HUES6 (cell line): ENCODE measurements around the gene SH2D6.

Experiments used
- H3K27ac ChIP-seq: 2 replicates; pipeline ENCODE4 v1.7.0; 2013; ENCODE audit warnings: low read depth, mild to moderate bottlenecking, low read length, inconsistent platforms
- H3K27me3 ChIP-seq: 2 replicates; pipeline ENCODE4 v1.6.1; 2013; ENCODE audit warnings: low read length; ENCODE audit not compliant: control insufficient read depth, insufficient read depth
- H3K36me3 ChIP-seq: 2 replicates; pipeline ENCODE4 v1.6.1; 2013; ENCODE audit warnings: low read length; ENCODE audit not compliant: control insufficient read depth, insufficient read depth
- H3K4me1 ChIP-seq: 2 replicates; pipeline ENCODE4 v1.6.1; 2013; ENCODE audit warnings: low read length; ENCODE audit not compliant: control insufficient read depth, insufficient read depth
- H3K4me3 ChIP-seq: 2 replicates; pipeline ENCODE4 v1.5.1; 2013; ENCODE audit warnings: low read depth, low read length
- H3K9ac ChIP-seq: one replicate; pipeline ENCODE4 v1.6.1; 2013; ENCODE audit warnings: mild to moderate bottlenecking, low read length
- H3K9me3 ChIP-seq: 2 replicates; pipeline ENCODE4 v1.6.1; 2013; ENCODE audit warnings: low read depth, low read length; ENCODE audit not compliant: control insufficient read depth, insufficient read depth

SH2D6 gene

DNA sequence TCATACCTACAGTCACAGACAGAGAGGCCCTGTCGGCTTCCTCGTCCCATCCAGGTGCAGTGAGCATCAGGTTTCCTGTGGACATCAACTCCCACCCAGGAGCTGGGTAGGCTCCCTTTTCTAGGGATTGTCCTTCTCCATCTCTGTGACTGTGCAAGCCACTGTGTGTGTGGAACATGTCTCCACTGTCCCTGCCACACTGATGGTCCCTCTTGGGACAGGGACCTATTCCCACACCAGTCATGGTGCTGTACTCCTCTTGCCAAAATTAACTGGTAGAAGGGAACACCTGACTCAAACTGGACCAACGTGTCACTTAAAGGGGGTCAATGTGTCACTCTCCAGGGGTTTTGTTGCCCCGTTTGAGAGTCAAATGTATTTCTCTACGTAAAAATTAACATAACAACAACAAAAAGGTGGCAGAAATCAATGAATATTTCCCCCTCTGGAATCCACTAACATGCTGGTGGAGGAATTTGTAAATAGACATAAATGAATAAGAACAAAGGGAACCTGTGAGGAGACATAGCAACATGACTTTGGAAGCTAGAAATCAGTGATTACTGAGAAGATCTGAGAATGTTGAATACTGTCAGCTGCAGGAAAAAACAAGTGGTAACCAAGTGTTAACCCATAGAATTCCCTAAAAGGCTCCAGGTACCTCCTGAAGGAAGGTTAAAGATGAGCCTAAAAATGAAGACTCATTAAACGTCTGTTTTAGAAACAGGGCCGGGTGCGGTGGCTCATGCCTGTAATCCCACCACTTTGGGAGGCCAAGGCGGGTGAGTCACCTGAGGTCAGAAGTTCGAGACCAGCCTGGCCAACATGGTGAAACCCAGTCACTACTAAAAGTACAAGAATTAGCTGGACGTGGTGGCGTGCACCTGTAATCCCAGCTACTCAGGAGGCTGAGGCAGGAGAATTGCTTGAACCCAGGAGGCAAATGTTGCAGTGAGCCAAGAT, 40.4 kb downstream of the SH2D6 start:
- H3K27me3 ChIP-seq = no peaks in the 10 kb centered on the region
- peak overlapping the region; percentile 58 for H3K9ac ChIP-seq
- H3K4me1 ChIP-seq = peaks cover 45% of the 10 kb centered on the region
- H3K9me3 ChIP-seq = no peaks in the 10 kb centered on the region
- H3K27ac ChIP-seq = peak overlapping the region; percentile 51
- no peaks in the 10 kb centered on the region for H3K36me3 ChIP-seq
- 0 out of 2 replicates have a peak overlapping the region, but pooled peaks have one; percentile 1 for H3K4me3 ChIP-seq

DNA sequence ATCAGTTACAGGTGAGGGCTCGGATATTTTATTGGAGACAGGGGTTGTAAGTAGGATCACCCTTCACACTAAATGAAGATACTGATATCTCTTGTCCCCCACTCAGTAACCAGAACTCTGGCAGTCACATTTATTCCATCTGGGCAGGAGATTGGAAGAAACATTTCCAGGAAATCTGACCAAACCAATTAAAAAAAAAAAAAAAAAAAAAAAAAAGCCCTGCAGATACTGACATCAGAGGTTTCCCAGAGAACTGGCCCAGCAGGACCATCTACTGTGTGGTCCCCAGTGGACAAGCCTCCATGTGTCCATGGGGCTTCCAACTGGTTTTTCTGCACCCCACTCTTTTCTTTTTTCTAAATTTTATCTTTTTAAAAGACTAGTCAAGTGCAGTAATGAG, 41.3 kb downstream of the SH2D6 start:
- Histone ChIP-seq H3K9ac (peak overlapping the region; percentile 56), H3K36me3 (no peaks in the 10 kb centered on the region), H3K27ac (peak overlapping the region; percentile 51; the same call in 1 of the 2 replicates), H3K9me3 (no peaks in the 10 kb centered on the region), H3K27me3 (no peaks in the 10 kb centered on the region), H3K4me1 (peaks cover 45% of the 10 kb centered on the region), H3K4me3 (no peak overlapping the region)

DNA sequence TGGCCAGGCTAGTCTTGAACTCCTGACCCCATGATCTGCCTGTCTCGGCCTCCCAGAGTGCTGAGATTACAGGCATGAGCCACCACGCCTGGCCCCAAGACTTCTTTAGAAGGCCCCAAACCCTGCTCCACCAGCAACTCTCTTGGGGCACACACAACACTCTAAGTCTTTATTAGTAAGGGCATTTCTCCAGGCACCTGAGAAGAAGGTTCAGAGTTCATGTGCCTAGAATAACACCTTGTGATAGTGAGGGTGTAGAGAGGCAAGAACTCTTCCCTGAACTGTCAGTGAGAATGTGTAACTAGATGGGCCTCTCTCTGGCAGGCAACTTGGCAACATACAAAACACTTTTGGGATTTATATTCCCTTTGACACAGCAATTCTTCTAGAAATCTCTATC, 43.8 kb downstream of the SH2D6 start:
- Histone ChIP-seq H3K27me3 (no peaks in the 10 kb centered on the region), H3K27ac (no peak overlapping the region), H3K4me3 (no peak overlapping the region)

DNA sequence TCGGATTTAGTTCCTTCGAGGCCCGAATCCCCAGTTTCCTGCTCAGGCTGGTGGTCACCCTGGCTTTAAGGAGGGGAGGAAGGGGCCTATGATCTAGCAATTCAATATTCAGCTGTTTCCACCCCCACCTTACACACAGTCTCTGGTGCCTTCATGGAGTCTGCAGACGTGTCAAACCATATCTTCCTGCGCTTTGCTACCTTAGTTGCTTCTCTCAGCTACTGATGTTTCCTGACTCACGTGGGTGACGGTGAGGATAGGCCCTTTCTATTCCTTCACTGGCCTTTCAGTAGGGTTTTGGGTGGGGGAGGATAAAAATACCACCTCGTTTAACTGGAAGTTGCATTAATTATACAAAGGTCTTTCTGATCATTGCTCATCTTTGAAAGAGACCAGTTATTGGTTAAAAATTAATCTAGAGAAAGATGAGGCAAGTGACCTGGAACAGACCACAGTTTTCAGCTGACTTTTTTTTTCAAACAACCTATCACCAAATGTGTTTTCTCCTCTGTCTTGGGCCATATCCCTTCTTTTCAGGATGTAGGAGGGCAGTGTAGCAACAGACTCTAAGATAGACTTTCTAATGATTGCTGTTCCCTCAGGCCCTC, 49.7 kb downstream of the SH2D6 start:
- H3K27me3 ChIP-seq = no peaks in the 10 kb centered on the region
- H3K9ac ChIP-seq = peak overlapping the region; percentile 0
- H3K4me3 ChIP-seq = no peak overlapping the region
- no peaks in the 10 kb centered on the region for H3K36me3 ChIP-seq
- peak overlapping the region; percentile 19; the same call in 1 of the 2 replicates for H3K27ac ChIP-seq
- H3K4me1 ChIP-seq = peaks cover 20% of the 10 kb centered on the region
- no peaks in the 10 kb centered on the region for H3K9me3 ChIP-seq

More for the DNA sequence above, 43.8 kb downstream of the SH2D6 start:
- Histone ChIP-seq H3K4me1 (peaks cover 26% of the 10 kb centered on the region), H3K9me3 (no peaks in the 10 kb centered on the region), H3K9ac (no peak overlapping the region), H3K36me3 (no peaks in the 10 kb centered on the region)

DNA sequence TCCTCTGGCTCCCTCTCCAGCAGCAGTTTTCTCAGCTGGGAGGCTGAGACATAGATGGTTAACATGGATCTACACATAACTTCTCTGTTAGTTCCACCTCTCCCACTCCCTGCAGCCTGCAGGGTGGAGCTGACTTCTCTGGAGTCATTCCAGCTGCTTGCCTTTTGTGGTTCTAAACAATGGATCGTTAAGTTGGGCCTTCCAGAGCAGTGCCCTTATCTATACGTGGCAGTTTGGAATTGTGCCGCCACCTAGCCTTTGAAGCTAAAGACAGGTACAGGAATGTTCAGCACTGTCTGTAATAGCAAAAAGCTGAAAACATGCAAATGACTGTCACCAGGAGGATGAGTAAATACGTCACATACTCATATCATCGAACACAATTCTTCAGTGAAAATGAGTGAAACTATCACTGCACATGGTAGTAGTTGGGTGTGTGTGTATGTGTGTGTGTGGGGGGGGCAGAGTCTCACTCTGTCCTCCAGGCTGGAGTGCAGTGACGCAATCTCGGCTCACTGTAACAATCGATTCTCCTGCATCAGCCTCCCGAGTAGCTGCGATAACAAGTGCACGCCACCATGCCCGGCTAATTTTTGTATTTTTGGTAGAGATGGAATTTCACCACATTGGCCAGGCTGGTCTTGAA, 50.3 kb downstream of the SH2D6 start:
- Histone ChIP-seq H3K9me3 (no peaks in the 10 kb centered on the region), H3K9ac (peak overlapping the region; percentile 36), H3K4me1 (peaks cover 20% of the 10 kb centered on the region), H3K36me3 (no peaks in the 10 kb centered on the region), H3K4me3 (no peak overlapping the region), H3K27me3 (no peaks in the 10 kb centered on the region), H3K27ac (peak overlapping the region; percentile 5; the same call in 1 of the 2 replicates)

DNA sequence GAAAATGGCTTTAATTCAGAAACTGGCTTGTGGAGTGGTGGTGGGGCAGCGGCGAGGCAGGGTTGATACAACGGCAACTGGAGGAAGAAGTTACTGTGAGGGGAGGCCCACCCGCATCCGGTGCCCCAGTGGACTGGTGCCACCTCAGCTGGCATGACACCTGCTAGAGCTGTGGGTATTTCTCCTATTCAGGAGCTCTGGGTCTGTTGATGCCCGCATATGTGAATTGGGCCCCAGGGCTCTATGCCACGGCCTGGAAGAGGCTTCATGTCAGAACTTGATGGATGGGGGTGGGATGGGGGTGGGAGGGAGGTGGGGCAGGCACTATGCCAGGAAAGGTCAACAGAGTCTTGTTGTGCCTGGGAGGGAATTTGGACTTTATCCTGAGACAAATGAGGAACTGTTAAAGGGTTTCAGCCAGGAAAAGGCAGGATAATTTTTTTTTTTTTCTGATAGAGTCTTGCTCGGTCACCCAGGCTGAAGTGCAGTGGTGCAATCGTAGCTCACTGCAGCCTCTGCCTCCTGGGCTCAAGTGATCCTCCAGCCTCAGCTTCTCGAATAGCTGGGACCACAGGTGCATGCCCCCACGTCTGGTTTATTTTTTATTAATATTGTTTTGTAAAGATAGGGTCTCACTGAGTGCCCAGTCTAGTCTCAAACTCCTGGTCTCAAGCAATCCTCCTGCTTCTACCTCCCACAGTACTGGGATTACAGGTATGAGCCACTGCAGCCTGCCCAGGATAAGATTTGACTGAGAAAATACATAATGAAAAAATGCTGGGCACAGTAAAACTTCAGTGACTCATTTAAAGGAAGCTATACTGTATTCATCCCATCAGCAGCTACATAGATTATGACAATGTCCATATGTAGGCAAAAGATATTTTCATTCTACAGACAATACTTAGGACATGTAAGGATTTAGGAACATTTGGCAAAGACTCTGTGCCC, 52.6 kb downstream of the SH2D6 start:
- H3K4me1 ChIP-seq = peaks cover 24% of the 10 kb centered on the region
- H3K27me3 ChIP-seq = no peaks in the 10 kb centered on the region
- H3K9me3 ChIP-seq = no peaks in the 10 kb centered on the region
- no peak overlapping the region for H3K4me3 ChIP-seq
- H3K27ac ChIP-seq = no peak overlapping the region
- no peaks in the 10 kb centered on the region for H3K36me3 ChIP-seq
- no peak overlapping the region for H3K9ac ChIP-seq

DNA sequence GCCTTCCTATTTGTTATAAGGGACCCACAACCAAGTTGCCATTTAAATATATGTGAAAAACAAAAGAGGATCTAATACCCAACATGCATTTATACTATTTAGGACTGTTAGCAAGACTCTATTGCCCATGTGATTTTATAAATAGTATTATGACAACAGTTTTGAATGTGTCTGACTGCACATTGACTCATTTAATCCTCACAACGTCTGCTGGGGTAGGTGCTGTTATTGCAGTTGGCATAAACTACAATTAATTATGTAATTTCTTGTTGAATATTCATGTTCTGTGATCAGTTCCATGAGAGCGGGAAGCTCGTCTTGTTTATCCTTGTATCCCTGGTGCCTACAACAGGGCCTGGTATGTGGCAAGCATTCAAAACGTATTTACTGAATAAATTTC, 53.7 kb downstream of the SH2D6 start:
- Histone ChIP-seq H3K36me3 (no peaks in the 10 kb centered on the region), H3K4me1 (peaks cover 26% of the 10 kb centered on the region), H3K9ac (no peak overlapping the region), H3K27me3 (no peaks in the 10 kb centered on the region), H3K9me3 (no peaks in the 10 kb centered on the region), H3K27ac (no peak overlapping the region), H3K4me3 (no peak overlapping the region)

DNA sequence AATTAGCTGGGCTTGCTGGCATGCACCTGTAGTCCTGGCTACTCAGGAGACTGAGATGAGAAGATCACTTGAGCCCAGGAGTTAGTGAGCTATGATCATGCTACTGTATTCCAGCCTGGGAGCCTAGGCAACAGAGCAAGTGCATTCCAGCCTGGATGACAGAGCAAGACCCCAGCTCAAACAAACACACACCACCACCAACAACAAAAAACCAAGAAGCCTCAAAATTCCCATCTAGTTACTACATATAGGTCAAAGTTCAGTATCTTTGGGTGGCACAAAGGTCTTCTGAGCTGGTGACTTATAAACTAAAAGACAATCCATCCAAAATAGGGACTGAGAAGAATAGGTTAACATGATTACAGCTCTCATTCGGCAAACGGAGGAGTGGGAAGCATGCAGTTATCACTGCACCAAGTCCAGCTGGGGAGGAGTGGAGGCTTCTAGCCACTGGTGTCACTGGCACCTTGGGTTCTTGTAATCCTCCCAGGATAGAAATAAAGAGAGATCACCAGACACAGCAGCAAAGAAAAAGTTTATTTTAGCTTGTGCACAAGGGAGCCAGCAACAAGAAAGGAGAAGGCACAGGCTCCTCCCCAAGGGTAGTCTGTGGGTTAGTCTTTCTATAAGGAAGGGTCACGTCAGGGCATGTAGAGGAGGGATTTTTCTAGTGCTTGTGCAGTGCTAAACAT, 57.4 kb downstream of the SH2D6 start:
- Histone ChIP-seq H3K9me3 (no peaks in the 10 kb centered on the region), H3K9ac (no peak overlapping the region), H3K4me3 (no peak overlapping the region), H3K27me3 (no peaks in the 10 kb centered on the region), H3K27ac (no peak overlapping the region), H3K4me1 (peaks cover 13% of the 10 kb centered on the region), H3K36me3 (no peaks in the 10 kb centered on the region)

DNA sequence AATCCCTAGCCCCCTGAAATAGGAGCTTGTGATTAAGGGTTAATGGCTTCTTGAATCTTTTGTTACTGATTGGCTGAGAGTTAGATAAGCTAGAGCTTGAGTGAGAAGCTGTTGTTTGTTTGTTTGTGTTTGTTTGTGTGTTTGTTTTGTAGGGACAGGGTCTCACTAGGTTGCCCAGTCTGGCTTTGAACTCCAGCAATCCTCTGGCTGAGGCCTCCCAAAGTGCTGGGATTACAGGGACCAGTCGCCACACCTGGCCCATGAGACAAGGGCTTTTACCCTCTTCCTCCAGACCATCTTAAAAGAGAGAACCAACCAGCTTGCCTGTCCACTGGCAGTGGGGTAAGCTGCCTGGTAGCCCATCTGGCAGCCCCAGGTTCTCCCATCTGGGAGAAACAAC, 58.1 kb downstream of the SH2D6 start:
- Histone ChIP-seq H3K9me3 (no peaks in the 10 kb centered on the region), H3K9ac (no peak overlapping the region), H3K4me3 (no peak overlapping the region), H3K4me1 (peaks cover 13% of the 10 kb centered on the region), H3K27me3 (no peaks in the 10 kb centered on the region), H3K36me3 (no peaks in the 10 kb centered on the region), H3K27ac (no peak overlapping the region)

DNA sequence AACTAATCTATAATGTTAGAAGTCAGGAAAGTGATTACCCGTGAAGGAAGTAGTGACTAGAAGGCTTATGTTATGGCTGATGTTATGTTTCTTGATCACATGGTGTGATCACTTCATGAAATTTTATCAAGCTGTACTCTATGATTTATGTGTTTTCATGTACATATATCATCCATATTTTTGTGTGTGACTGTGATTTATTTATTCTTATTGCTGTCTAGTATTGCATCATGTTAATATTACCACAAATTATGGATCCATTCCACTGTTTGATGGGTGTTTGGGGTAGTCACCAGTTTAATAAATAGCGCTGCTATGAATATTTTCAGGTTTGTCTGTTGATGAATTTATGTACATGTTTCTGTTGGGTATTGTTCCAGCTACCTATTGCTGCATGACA, 59.4 kb downstream of the SH2D6 start:
- Histone ChIP-seq H3K9ac (no peak overlapping the region), H3K4me3 (no peak overlapping the region), H3K9me3 (no peaks in the 10 kb centered on the region), H3K27ac (no peak overlapping the region), H3K27me3 (no peaks in the 10 kb centered on the region), H3K4me1 (peaks cover 9% of the 10 kb centered on the region; the same call in 1 of the 2 replicates), H3K36me3 (no peaks in the 10 kb centered on the region)
